IMR-90 (cell line): ENCODE results near the gene ALDOC. TPM values are rescaled to one million over a fixed set of nuclear protein-coding genes. Genes with fewer than 3 reads are reported as not detected.

Experiments
- ATAC-seq: fragments of 200-7000 bp; cut with Tn5 transposase; 2 replicates; pipeline ENCODE4 v1.9.1; 2020; ENCODE audit warnings: low read depth, mild to moderate bottlenecking, moderate library complexity
- BruUV-seq: library from RNA; stranded (reverse); fragments of 400-500 nt; replicated peaks from 2 replicates; lab custom pipeline; 2021; lab: Mats Ljungman, UMichigan
- CTCF ChIA-PET: fragments of 300-600 bp; formaldehyde crosslinking; extraction: SDS; loops from one replicate; lab custom pipeline; 2021; ENCODE audit warnings: antibody characterized with exemption; lab: Yijun Ruan, JAX
- POLR2A ChIA-PET: fragments of 300-600 bp; sonication (Branson Sonifier 250); formaldehyde crosslinking; loops from one replicate; lab custom pipeline; 2022; ENCODE audit warnings: antibody characterized with exemption; ENCODE audit not compliant: unreplicated experiment; lab: Charles Lee
- DNase-seq: peaks from one replicate; pipeline ENCODE4 v3.0.0; 2013
- H2AFZ ChIP-seq: replicated peaks from 2 replicates; pipeline ENCODE3; 2013; ENCODE audit warnings: low read length, mild to moderate bottlenecking; ENCODE audit not compliant: poor library complexity
- H2AK5ac ChIP-seq: 2 replicates; pipeline ENCODE4 v1.6.1; 2013; ENCODE audit warnings: low read depth, low read length, inconsistent platforms
- H2AK9ac ChIP-seq: replicated peaks from 2 replicates; pipeline ENCODE3; 2013; ENCODE audit warnings: mild to moderate bottlenecking, low read depth, low read length, moderate library complexity; ENCODE audit not compliant: poor library complexity
- H2BK120ac ChIP-seq: 2 replicates; pipeline ENCODE4 v1.6.1; 2013; ENCODE audit warnings: low read depth, low read length, inconsistent platforms
- H2BK15ac ChIP-seq: 3 replicates; pipeline ENCODE4 v1.6.1; 2013; ENCODE audit warnings: low read depth, low read length, inconsistent platforms
- H2BK20ac ChIP-seq: 2 replicates; pipeline ENCODE4 v1.6.1; 2013; ENCODE audit warnings: low read depth, mild to moderate bottlenecking, inconsistent platforms, low read length, moderate library complexity
- H2BK5ac ChIP-seq: 2 replicates; pipeline ENCODE4 v1.6.1; 2013; ENCODE audit warnings: mild to moderate bottlenecking, low read depth, low read length, inconsistent platforms; ENCODE audit not compliant: poor library complexity, severe bottlenecking
- H3K14ac ChIP-seq: replicated peaks from 2 replicates; pipeline ENCODE4 v1.6.1; 2013; ENCODE audit warnings: low read depth, low read length, inconsistent platforms
- H3K18ac ChIP-seq: 2 replicates; pipeline ENCODE4 v1.6.1; 2013; ENCODE audit warnings: low read depth, low read length, control low read depth
- H3K23ac ChIP-seq: 2 replicates; pipeline ENCODE4 v1.6.1; 2013; ENCODE audit warnings: low read depth, low read length, inconsistent platforms
- H3K27ac ChIP-seq: 2 replicates; pipeline ENCODE4 v1.5.1; 2013; ENCODE audit warnings: mild to moderate bottlenecking, control low read depth, low read length; ENCODE audit not compliant: insufficient read depth
- H3K27me3 ChIP-seq: 2 replicates; pipeline ENCODE4 v1.6.1; 2013; ENCODE audit warnings: low read length; ENCODE audit not compliant: control insufficient read depth, insufficient read depth
- H3K36me3 ChIP-seq: 2 replicates; pipeline ENCODE4 v1.6.1; 2013; ENCODE audit warnings: low read length, mixed read lengths; ENCODE audit not compliant: control insufficient read depth, insufficient read depth
- H3K4ac ChIP-seq: 2 replicates; pipeline ENCODE4 v1.6.1; 2013; ENCODE audit warnings: low read depth, low read length, inconsistent platforms
- H3K4me1 ChIP-seq: 2 replicates; pipeline ENCODE4 v1.6.1; 2013; ENCODE audit warnings: low read length, mixed read lengths; ENCODE audit not compliant: control insufficient read depth, insufficient read depth
- H3K4me2 ChIP-seq: 2 replicates; pipeline ENCODE4 v1.6.1; 2013; ENCODE audit warnings: low read depth, mild to moderate bottlenecking, control low read depth, low read length, moderate library complexity
- H3K4me3 ChIP-seq: 2 replicates; pipeline ENCODE4 v1.5.1; 2013; ENCODE audit warnings: low read depth, mild to moderate bottlenecking, control low read depth, low read length, moderate library complexity; ENCODE audit not compliant: insufficient read depth
- H3K56ac ChIP-seq: 2 replicates; pipeline ENCODE4 v1.6.1; 2013; ENCODE audit warnings: low read length, inconsistent platforms; ENCODE audit not compliant: insufficient read depth; ENCODE audit errors: extremely low read depth
- H3K79me1 ChIP-seq, 2 experiments: 2 replicates each; pipeline ENCODE4 v1.6.1; 2013; ENCODE audit warnings: low read length in 2 of 2, inconsistent platforms in 1 of 2, low read depth in 1 of 2
- H3K9ac ChIP-seq: 2 replicates; pipeline ENCODE4 v1.6.1; 2013; ENCODE audit warnings: low read depth, low read length, control low read depth
- H3K9me1 ChIP-seq: 2 replicates; pipeline ENCODE4 v1.6.1; 2013; ENCODE audit warnings: low read length, inconsistent platforms; ENCODE audit not compliant: insufficient read depth
- H3K9me3 ChIP-seq: 2 replicates; pipeline ENCODE4 v1.6.1; 2013; ENCODE audit warnings: low read length; ENCODE audit not compliant: control insufficient read depth, insufficient read depth
- H4K20me1 ChIP-seq: 2 replicates; pipeline ENCODE4 v1.6.1; 2013; ENCODE audit warnings: low read length, inconsistent platforms; ENCODE audit not compliant: insufficient read depth
- H4K5ac ChIP-seq: 2 replicates; pipeline ENCODE4 v1.6.1; 2013; ENCODE audit warnings: mild to moderate bottlenecking, low read depth, low read length, control low read depth
- H4K8ac ChIP-seq, 2 experiments: 2 replicates each; pipeline ENCODE4 v1.6.1; 2013; ENCODE audit warnings: low read depth in 2 of 2, low read length in 2 of 2, control low read depth in 1 of 2, inconsistent platforms in 1 of 2
- H4K91ac ChIP-seq: 2 replicates; pipeline ENCODE4 v1.6.1; 2013; ENCODE audit warnings: low read depth, low read length, inconsistent platforms; ENCODE audit not compliant: insufficient read depth
- FOS ChIP-seq: fragments of 150-350 bp; IDR thresholded peaks from 2 replicates; pipeline ENCODE4 v1.6.1; 2016; ENCODE audit warnings: low read depth, low read length
- MAFK ChIP-seq: IDR thresholded peaks from 2 replicates; pipeline ENCODE4 v1.6.1; 2012; ENCODE audit warnings: low read depth, low read length, improper control_type of control experiment
- MAZ ChIP-seq: IDR thresholded peaks from 2 replicates; pipeline ENCODE4 v1.6.1; 2012; ENCODE audit warnings: low read depth, mild to moderate bottlenecking, low read length, improper control_type of control experiment, moderate library complexity, borderline replicate concordance
- NFE2L2 ChIP-seq: fragments of 150-350 bp; IDR thresholded peaks from 2 replicates; pipeline ENCODE4 v1.6.1; 2016; ENCODE audit warnings: low read depth, mild to moderate bottlenecking, low read length
- POLR2A ChIP-seq: IDR thresholded peaks from 2 replicates; pipeline ENCODE4 v1.6.1; 2012; ENCODE audit warnings: mild to moderate bottlenecking, low read depth, low read length
- RCOR1 ChIP-seq: IDR thresholded peaks from 2 replicates; pipeline ENCODE4 v1.6.1; 2012; ENCODE audit warnings: mild to moderate bottlenecking, low read length, improper control_type of control experiment; ENCODE audit not compliant: insufficient replicate concordance
- WGBS, 2 experiments: methylation state at CpG; one replicate each; pipeline versions ENCODE4 v1.1.5 to v1.1.7; 2013; ENCODE audit warnings: missing lambda C conversion rate in 2 of 2; ENCODE audit not compliant: insufficient read length in 1 of 2; ENCODE audit errors: extremely low coverage in 2 of 2; 5-methylcytosine and 5-hydroxymethylcytosine counted together
- dilution Hi-C: fragments of 300-500 bp; cut with HindIII; formaldehyde crosslinking; loops from one replicate; pipeline ENCODE4 v1.14.3; 2018; ENCODE audit warnings: low sequenced_read_pairs; ENCODE audit not compliant: unreplicated experiment
- in situ Hi-C: fragments of 300-500 bp; cut with MboI; formaldehyde crosslinking; loops from 3 replicates; pipeline ENCODE4 v1.14.3; 2019; ENCODE audit warnings: low sequenced_read_pairs, inconsistent platforms, mixed read lengths
- intact Hi-C: fragments of 100-400 bp; cut with micrococcal nuclease; formaldehyde crosslinking; loops from 2 replicates; pipeline ENCODE4 v1.10.0; 2022
- polyA plus RNA-seq, 3 experiments: library from polyadenylated mRNA; depleted of rRNA; stranded (reverse); fragments of >200 nt; gene quantifications; 2 replicates each; pipeline ENCODE4 v1.2.3, GENCODE V29; 2012; ENCODE audit warnings: low replicate concordance in 1 of 3
- total RNA-seq: library from RNA; depleted of rRNA; stranded (reverse); fragments of >200 nt; gene quantifications from 2 replicates; pipeline ENCODE4 v1.2.3, GENCODE V29; 2012
- TF ChIP-seq, protein P1 (sequence below): fragments of 150-350 bp; IDR thresholded peaks from 2 replicates; pipeline ENCODE4 v1.6.1; 2016; ENCODE audit warnings: low read depth, mild to moderate bottlenecking, low read length, moderate library complexity, borderline replicate concordance
- TF ChIP-seq, protein P2 (sequence below): conservative IDR thresholded peaks from 2 replicates; pipeline ENCODE4 v1.5.1; 2012; ENCODE audit warnings: mild to moderate bottlenecking, low read depth, low read length, improper control_type of control experiment

ALDOC gene
- total and polyA plus RNA-seq, 2 of the 4 experiments (the other 2 are of a cell fraction): 47.0 to 69.7 TPM

DNA sequence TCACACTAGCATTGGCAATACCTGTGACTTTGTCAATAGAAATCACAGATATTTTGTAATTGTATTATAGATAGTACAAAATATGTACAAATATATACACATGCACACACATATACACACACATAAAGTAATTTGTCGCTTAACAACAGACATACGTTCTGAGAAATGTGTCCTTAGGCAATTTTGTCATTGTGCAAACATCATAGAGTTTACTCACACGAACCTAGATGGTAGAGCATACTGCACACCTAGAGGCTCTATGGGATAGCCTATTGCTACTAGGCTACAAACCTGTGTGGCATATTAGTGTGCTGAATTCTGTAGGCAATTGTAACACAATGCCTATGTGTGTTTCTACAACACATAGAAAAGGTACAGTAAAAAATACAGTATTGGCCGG is 35.3 kb downstream of the ALDOC start (continued):
- no peak for TF ChIP-seq MAZ

DNA sequence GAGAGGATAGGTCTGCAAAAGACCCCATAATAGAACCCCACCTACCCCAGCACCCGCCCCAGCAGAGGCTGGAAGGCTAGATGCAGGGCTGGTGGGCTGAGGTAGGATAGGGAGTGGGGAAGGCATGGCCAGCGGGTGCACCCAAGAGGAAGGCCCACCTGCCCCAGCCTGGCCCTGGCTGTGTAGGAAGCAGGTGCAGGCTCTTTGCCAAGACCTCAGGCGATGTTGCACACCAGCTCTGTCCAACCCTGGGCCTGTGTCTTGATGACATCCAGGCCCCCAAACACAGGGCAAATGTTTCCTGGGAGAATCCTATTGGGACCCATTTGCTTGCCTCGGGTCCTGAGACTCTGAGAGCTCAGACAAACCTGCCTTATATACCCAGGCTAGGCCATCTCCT is 36.5 kb downstream of the ALDOC start:
- in situ Hi-C loops (no loop called here), dilution Hi-C loops (no loop called here), intact Hi-C loops (loop anchor here (1.0 to 10.0 kb wide), 2 partner anchors 46 to 135 kb away; partner anchors contain the start of gene SLC46A1)
- Histone ChIP-seq H3K18ac (no peak overlapping the region), H3K56ac (no peak overlapping the region), H3K4me2 (no peak overlapping the region), H3K79me1 (no peaks in the 10 kb centered on the region), H3K14ac (no peak overlapping the region), H3K36me3 (no peaks in the 10 kb centered on the region), H2AK9ac (no peak overlapping the region), H3K27ac (no peak overlapping the region), H2AK5ac (no peak overlapping the region), H4K5ac (no peak overlapping the region), H3K9ac (no peak overlapping the region), H3K23ac (no peak overlapping the region), H3K4me3 (no peak overlapping the region), H3K9me1 (no peaks in the 10 kb centered on the region), H2BK15ac (no peak overlapping the region), H4K20me1 (no peaks in the 10 kb centered on the region), H3K4me1 (no peaks in the 10 kb centered on the region), H2AFZ (no peak overlapping the region), H3K9me3 (no peaks in the 10 kb centered on the region), H4K91ac (no peak overlapping the region), H2BK120ac (no peak overlapping the region), H3K27me3 (peaks cover 23% of the 10 kb centered on the region), H4K8ac (no peak overlapping the region), H3K4ac (no peak overlapping the region), H2BK5ac (no peak overlapping the region), H2BK20ac (no peak overlapping the region)
- POLR2A ChIA-PET: no interaction called here
- ATAC-seq: no peak
- no peak for DNase-seq
- WGBS, 2 experiments: 33% methylated on average over 1 of the region's 4 CpGs; no CpG with 5 or more reads in 1 of the 2 experiments
- BruUV-seq: no TSS peak
- CTCF ChIA-PET: no interaction called here
- TF ChIP-seq NFE2L2 (no peak), RCOR1 (no peak), MAFK (no peak), POLR2A (no peak), FOS (no peak), MAZ (no peak)
- TF ChIP-seq, protein P1, sequence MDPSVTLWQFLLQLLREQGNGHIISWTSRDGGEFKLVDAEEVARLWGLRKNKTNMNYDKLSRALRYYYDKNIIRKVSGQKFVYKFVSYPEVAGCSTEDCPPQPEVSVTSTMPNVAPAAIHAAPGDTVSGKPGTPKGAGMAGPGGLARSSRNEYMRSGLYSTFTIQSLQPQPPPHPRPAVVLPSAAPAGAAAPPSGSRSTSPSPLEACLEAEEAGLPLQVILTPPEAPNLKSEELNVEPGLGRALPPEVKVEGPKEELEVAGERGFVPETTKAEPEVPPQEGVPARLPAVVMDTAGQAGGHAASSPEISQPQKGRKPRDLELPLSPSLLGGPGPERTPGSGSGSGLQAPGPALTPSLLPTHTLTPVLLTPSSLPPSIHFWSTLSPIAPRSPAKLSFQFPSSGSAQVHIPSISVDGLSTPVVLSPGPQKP: no peak
- TF ChIP-seq, protein P2, sequence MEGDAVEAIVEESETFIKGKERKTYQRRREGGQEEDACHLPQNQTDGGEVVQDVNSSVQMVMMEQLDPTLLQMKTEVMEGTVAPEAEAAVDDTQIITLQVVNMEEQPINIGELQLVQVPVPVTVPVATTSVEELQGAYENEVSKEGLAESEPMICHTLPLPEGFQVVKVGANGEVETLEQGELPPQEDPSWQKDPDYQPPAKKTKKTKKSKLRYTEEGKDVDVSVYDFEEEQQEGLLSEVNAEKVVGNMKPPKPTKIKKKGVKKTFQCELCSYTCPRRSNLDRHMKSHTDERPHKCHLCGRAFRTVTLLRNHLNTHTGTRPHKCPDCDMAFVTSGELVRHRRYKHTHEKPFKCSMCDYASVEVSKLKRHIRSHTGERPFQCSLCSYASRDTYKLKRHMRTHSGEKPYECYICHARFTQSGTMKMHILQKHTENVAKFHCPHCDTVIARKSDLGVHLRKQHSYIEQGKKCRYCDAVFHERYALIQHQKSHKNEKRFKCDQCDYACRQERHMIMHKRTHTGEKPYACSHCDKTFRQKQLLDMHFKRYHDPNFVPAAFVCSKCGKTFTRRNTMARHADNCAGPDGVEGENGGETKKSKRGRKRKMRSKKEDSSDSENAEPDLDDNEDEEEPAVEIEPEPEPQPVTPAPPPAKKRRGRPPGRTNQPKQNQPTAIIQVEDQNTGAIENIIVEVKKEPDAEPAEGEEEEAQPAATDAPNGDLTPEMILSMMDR: no peak
